Measurements from ENCODE around the gene HMGXB4. TPM values are rescaled to one million over a fixed set of nuclear protein-coding genes. Genes with fewer than 3 reads are reported as not detected.

Gene HMGXB4
- total and polyA plus RNA-seq, 2 of the 13 experiments (the other 11 are each of a cell fraction or from before 2014, with no cell fraction given), result 13.9 to 16.3 TPM

DNA sequence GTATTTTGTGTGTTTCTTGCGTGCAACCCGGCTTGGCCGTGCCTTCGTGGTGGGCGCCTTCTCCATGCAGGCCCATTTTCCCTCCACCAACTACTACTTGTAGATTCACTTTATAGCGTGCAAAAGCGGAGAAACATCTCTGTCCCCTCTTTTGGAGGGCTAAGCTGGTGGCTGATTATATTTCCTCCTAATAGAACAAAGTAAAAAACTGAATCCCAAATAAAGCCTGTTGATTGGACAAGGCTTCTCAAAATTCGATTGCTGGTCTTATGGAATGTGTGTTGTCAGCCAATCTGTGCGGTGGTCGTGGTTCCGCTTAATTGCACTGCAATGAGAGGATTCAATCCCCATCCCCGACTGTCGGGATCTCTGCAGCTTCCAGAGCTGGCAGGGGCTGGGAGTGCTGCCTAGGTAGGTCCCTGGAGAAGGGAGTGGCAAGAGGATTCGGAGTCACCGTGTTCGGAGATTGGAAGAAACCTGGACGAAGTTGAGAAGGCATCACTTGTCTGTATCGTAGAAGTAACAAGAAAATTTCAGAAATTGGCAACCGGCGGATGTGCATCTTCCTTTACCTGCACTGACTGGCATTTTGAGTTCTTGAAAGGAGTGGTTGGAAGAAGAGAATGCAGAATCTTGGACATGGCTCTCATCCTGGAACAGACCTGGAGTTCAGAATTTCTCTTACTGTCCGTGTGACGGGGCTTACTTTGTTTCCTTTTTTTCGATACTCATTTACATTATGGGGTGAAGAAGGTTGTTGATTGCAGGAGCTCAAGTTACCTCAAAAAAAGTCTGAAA lies 1.1 kb downstream of the HMGXB4 start:
- in situ Hi-C loops (cut with HindIII; ENCODE audit: extremely low pct_ligation_motif_present, low pct_unique_long_range_greater_than_20kb), result no loop called here
- ChIA-PET CTCF (ENCODE audit: low intra/inter-chr PET ratio, low total read pairs) (no interaction called here), POLR2A (interaction anchor here (0.6 to 3.0 kb wide), 7 partner anchors 8 to 118 kb away, joined by 3 to 28 read pairs (median 5); partner anchors contain the start of gene TOM1)
- ATAC-seq (peak; percentile 35; the same call in 2 of the 3 replicates), FAIRE-seq (peak; percentile 37), DNase-seq (ENCODE audit: low spot score) (no peak)
- TF ChIP-seq TOPORS (CRISPR knock-in tag; IDR thresholded peaks at IDR 0.05), result no peak
- TF ChIP-seq ZNF629 (CRISPR knock-in tag; conservative IDR thresholded peaks at IDR 0.05), result peak; percentile 74
- TF ChIP-seq, protein P1, sequence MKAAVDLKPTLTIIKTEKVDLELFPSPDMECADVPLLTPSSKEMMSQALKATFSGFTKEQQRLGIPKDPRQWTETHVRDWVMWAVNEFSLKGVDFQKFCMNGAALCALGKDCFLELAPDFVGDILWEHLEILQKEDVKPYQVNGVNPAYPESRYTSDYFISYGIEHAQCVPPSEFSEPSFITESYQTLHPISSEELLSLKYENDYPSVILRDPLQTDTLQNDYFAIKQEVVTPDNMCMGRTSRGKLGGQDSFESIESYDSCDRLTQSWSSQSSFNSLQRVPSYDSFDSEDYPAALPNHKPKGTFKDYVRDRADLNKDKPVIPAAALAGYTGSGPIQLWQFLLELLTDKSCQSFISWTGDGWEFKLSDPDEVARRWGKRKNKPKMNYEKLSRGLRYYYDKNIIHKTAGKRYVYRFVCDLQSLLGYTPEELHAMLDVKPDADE (CRISPR knock-in tag; IDR thresholded peaks at IDR 0.05), result no peak
- no peak for TF ChIP-seq CCDC6 (CRISPR knock-in tag; IDR thresholded peaks at IDR 0.05)
- TF ChIP-seq, protein P2, sequence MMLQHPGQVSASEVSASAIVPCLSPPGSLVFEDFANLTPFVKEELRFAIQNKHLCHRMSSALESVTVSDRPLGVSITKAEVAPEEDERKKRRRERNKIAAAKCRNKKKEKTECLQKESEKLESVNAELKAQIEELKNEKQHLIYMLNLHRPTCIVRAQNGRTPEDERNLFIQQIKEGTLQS (CRISPR knock-in tag; IDR thresholded peaks at IDR 0.05), result no peak
- Histone ChIP-seq H3K36me3 (replicated peaks in 1 of 2; ENCODE audit: control insufficient read depth in 1 of 2, insufficient read depth in 2 of 2, low read length in 2 of 2) (peaks cover 3 to 8% of the 10 kb centered on the region in 2 experiments; a peak in 2 of 5 replicates), H3K27ac (ENCODE audit: extremely low read length, insufficient read depth, low read length) (peak overlapping the region; percentile 89), H4K20me1 (ENCODE audit: insufficient read depth, low read length) (no peaks in the 10 kb centered on the region), H3K79me2 (ENCODE audit: insufficient read depth, low read length) (peaks cover 29% of the 10 kb centered on the region), H3K4me1 (ENCODE audit: insufficient read depth, low read length) (peaks cover 26% of the 10 kb centered on the region), H2AFZ (ENCODE audit: low read length) (no peak overlapping the region), H3K27me3 (ENCODE audit: control insufficient read depth in 1 of 2, insufficient read depth in 2 of 2, low read length in 2 of 2) (no peaks in the 10 kb centered on the region; a peak in 1 of 5 replicates), H3K4me2 (ENCODE audit: low read depth, low read length) (peak overlapping the region; percentile 93), H3K9me3 (ENCODE audit: low read length) (no peaks in the 10 kb centered on the region), H3K9ac (ENCODE audit: insufficient read depth, low read depth, low read length) (peak overlapping the region; percentile 95), H3K4me3 (replicated peaks in 1 of 3; ENCODE audit: insufficient read depth in 1 of 3, low read depth in 2 of 3, low read length in 3 of 3) (peak overlapping the region; percentile 75 to 89 (median 76))
- intact Hi-C loops (cut with micrococcal nuclease; ENCODE audit: unreplicated experiment), result loop anchor here (5.0 kb wide), 1 partner anchor 69 kb away; no protein-coding TSS in a partner anchor
- BruUV-seq (replicated peaks), result TSS peak; percentile 58
- 45% methylated on average over 23 of the region's 23 CpGs for WGBS (ENCODE audit: low lambda C conversion rate)

Data from HepG2 (cell line).